Nephron (organoid): Measurements from ENCODE around the gene CDC37L1.

Experiments
- H3K27ac Mint-ChIP-seq, 3 experiments: 2 replicates each; pipeline ENCODE4 v1.8.0; 2020; ENCODE audit warnings: mixed read lengths in 3 of 3, mild to moderate bottlenecking in 2 of 3, moderate library complexity in 1 of 3
- H3K27me3 Mint-ChIP-seq: 2 replicates; pipeline ENCODE4 v1.8.0; 2021; ENCODE audit warnings: low read depth, mild to moderate bottlenecking, moderate library complexity, mixed read lengths
- H3K36me3 Mint-ChIP-seq: 2 replicates; pipeline ENCODE4 v1.8.0; 2020; ENCODE audit warnings: low read depth, mixed read lengths
- H3K4me1 Mint-ChIP-seq: 2 replicates; pipeline ENCODE4 v1.8.0; 2020; ENCODE audit warnings: mixed read lengths
- H3K4me3 Mint-ChIP-seq, 3 experiments: 2 replicates each; pipeline ENCODE4 v1.8.0; 2020; ENCODE audit warnings: mild to moderate bottlenecking in 3 of 3, mixed read lengths in 3 of 3, moderate library complexity in 2 of 3
- H3K9me3 Mint-ChIP-seq: 2 replicates; pipeline ENCODE4 v1.8.0; 2020; ENCODE audit warnings: mixed read lengths
- CTCF ChIP-seq, 3 experiments: fragments of 200-600 bp; sonication (generic); IDR thresholded peaks; one replicate each; pipeline ENCODE4 v1.5.0; 2021; ENCODE audit warnings: antibody characterized with exemption in 3 of 3; ENCODE audit not compliant: unreplicated experiment in 3 of 3

CDC37L1 gene

GRCh38 chr9:4709380-4709779 is 30.0 kb downstream of the CDC37L1 start:
- Mint-ChIP-seq H3K27me3 (no peaks in the 10 kb centered on the region), H3K27ac (no peak overlapping the region), H3K9me3 (no peaks in the 10 kb centered on the region)

GRCh38 chr9:4713849-4714248 is 34.5 kb downstream of the CDC37L1 start:
- no peaks in the 10 kb centered on the region for H3K9me3 Mint-ChIP-seq
- H3K36me3 Mint-ChIP-seq: peaks cover 63% of the 10 kb centered on the region
- no peaks in the 10 kb centered on the region for H3K27me3 Mint-ChIP-seq
- no peaks in the 10 kb centered on the region for H3K4me1 Mint-ChIP-seq
- no peak for TF ChIP-seq CTCF (IDR thresholded peaks at IDR 0.05; ENCODE audit: unreplicated experiment in 3 of 3)
- no peak overlapping the region for H3K4me3 Mint-ChIP-seq
- H3K27ac Mint-ChIP-seq: no peak overlapping the region

More at GRCh38 chr9:4709380-4709779, 30.0 kb downstream of the CDC37L1 start:
- Mint-ChIP-seq H3K4me1 (no peaks in the 10 kb centered on the region), H3K4me3 (no peak overlapping the region), H3K36me3 (peaks cover 46% of the 10 kb centered on the region)
- TF ChIP-seq CTCF (IDR thresholded peaks at IDR 0.05; ENCODE audit: unreplicated experiment in 3 of 3): no peak

GRCh38 chr9:4714266-4715016 is 35.1 kb downstream of the CDC37L1 start:
- TF ChIP-seq CTCF (IDR thresholded peaks at IDR 0.05; ENCODE audit: unreplicated experiment in 3 of 3): no peak

GRCh38 chr9:4716163-4716562 is 36.8 kb downstream of the CDC37L1 start:
- H3K27ac Mint-ChIP-seq: no peak overlapping the region
- H3K4me1 Mint-ChIP-seq: no peaks in the 10 kb centered on the region
- no peaks in the 10 kb centered on the region for H3K27me3 Mint-ChIP-seq
- H3K4me3 Mint-ChIP-seq: no peak overlapping the region
- no peaks in the 10 kb centered on the region for H3K9me3 Mint-ChIP-seq
- no peak for TF ChIP-seq CTCF (IDR thresholded peaks at IDR 0.05; ENCODE audit: unreplicated experiment in 3 of 3)
- H3K36me3 Mint-ChIP-seq: peaks cover 64% of the 10 kb centered on the region

More at GRCh38 chr9:4714266-4715016, 35.1 kb downstream of the CDC37L1 start:
- Mint-ChIP-seq H3K27me3 (no peaks in the 10 kb centered on the region), H3K4me3 (no peak overlapping the region), H3K27ac (no peak overlapping the region), H3K36me3 (peaks cover 62% of the 10 kb centered on the region), H3K9me3 (no peaks in the 10 kb centered on the region), H3K4me1 (no peaks in the 10 kb centered on the region)

GRCh38 chr9:4717815-4718214 is 38.4 kb downstream of the CDC37L1 start:
- Mint-ChIP-seq H3K27me3 (no peaks in the 10 kb centered on the region), H3K4me1 (no peaks in the 10 kb centered on the region), H3K9me3 (no peaks in the 10 kb centered on the region), H3K27ac (no peak overlapping the region), H3K4me3 (no peak overlapping the region), H3K36me3 (peaks cover 69% of the 10 kb centered on the region)
- no peak for TF ChIP-seq CTCF (IDR thresholded peaks at IDR 0.05; ENCODE audit: unreplicated experiment in 3 of 3)

GRCh38 chr9:4718911-4719310 is 39.5 kb downstream of the CDC37L1 start:
- H3K27ac Mint-ChIP-seq: no peak overlapping the region
- TF ChIP-seq CTCF (IDR thresholded peaks at IDR 0.05; ENCODE audit: unreplicated experiment in 3 of 3): no peak
- peaks cover 67% of the 10 kb centered on the region for H3K36me3 Mint-ChIP-seq
- no peak overlapping the region for H3K4me3 Mint-ChIP-seq
- no peaks in the 10 kb centered on the region for H3K4me1 Mint-ChIP-seq
- H3K27me3 Mint-ChIP-seq: no peaks in the 10 kb centered on the region
- H3K9me3 Mint-ChIP-seq: no peaks in the 10 kb centered on the region
